ENCODE data around the gene MVB12A.

The MVB12A gene

DNA sequence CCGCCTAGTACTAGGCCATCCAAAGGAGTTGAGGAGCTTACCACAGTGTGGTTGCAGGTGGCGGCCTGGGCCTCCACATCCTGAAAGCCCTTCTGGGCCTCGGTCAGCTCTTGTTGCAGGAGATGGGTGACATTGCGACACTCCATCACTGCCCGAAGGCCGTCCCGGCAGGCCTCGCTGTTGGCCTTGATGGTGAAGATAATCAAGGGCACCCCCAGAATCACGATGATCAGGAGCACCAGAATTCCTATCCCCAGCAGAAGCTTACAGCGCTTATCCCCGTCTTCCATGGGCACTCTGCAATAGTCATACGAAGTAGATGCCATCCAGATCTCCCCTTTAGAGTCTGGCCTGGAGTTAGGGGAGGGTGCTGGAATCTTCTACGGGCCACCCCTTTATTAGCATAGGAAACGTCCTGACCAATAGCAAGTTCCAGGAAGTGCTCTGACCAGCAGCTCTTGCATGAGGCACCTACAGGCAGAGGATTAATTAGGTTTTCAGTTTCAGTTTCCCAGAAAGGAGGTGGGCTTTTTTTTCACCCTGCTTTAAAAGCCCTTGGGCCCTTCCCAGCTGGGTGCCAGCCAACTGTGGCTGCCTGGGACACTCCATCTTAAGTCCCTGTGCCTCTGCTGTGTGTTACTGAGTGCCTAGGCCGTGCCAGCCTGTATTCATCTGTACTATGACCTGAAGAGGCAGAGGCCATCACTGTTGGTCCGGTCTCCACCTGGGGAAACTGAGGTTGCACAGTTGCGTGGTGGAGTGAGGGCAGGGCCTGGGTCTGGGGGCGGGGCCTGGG is 14.4 kb upstream of the MVB12A start, which contains the start of gene BST2:
BST2 (minus strand) TSS at position 381 of the 796 bp plus-strand sequence; CDS start at position 326, 55 bp downstream.
- peak; percentile 65 to 77 for DNase-seq (ENCODE audit: low read depth in 2 of 2)
- peak within 1 kb of the TSS in 1 of 2 donors; percentile 34 for H3K4me3 ChIP-seq (replicated peaks in 1 of 2; ENCODE audit: low read depth in 2 of 2, low read length in 2 of 2)
- TF ChIP-seq, protein P1, sequence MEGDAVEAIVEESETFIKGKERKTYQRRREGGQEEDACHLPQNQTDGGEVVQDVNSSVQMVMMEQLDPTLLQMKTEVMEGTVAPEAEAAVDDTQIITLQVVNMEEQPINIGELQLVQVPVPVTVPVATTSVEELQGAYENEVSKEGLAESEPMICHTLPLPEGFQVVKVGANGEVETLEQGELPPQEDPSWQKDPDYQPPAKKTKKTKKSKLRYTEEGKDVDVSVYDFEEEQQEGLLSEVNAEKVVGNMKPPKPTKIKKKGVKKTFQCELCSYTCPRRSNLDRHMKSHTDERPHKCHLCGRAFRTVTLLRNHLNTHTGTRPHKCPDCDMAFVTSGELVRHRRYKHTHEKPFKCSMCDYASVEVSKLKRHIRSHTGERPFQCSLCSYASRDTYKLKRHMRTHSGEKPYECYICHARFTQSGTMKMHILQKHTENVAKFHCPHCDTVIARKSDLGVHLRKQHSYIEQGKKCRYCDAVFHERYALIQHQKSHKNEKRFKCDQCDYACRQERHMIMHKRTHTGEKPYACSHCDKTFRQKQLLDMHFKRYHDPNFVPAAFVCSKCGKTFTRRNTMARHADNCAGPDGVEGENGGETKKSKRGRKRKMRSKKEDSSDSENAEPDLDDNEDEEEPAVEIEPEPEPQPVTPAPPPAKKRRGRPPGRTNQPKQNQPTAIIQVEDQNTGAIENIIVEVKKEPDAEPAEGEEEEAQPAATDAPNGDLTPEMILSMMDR (IDR thresholded peaks at IDR 0.05; ENCODE audit: low read depth, low read length) = no peak

DNA sequence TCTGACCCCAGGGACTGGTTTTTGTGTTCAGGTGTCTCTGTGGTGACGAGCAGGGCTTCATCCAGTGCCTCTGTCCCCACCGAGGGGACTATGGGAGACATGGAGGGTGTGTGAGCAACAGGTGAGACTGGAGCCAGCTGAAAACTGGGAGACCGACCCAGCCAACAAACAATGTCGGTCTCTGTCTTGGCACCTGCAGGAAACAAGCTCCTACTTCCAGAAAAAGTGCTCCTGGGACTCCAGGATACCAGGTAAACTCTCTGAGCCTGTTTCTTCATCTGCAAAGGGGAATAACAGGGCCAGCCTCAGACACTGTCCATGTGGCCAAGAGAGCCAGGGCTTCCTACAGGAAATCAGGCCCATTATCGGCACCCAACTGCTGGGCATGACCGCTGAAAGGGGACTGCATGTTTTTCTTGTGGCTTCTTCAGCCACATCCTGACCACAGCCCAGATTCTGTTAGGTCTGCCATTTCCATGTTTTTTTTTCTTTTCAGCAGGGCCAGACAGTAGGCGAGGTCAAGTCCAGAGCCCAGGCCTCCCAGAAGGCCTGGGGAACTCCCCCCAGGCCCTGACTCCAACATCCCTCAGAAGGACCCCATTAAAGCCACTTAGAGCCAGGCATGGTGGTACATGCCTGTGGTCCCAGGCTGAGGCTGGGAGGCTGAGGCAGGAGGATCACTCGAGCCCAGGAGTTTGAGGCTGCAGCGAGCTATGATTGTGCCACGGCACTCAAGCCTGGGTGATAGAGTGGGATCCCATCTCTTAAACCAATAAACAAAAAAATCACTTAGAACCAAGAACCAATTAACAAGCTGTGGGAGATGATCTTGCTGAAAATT is 13.6 kb upstream of the MVB12A start:
- H3K4me3 ChIP-seq (replicated peaks in 1 of 2; ENCODE audit: low read depth in 2 of 2, low read length in 2 of 2) = peak overlapping the region in 1 of 2 donors; percentile 12
- peak in 1 of 2 donors; percentile 38 for DNase-seq (ENCODE audit: low read depth in 2 of 2)
- TF ChIP-seq, protein P1 (IDR thresholded peaks at IDR 0.05; ENCODE audit: low read depth, low read length) = no peak

DNA sequence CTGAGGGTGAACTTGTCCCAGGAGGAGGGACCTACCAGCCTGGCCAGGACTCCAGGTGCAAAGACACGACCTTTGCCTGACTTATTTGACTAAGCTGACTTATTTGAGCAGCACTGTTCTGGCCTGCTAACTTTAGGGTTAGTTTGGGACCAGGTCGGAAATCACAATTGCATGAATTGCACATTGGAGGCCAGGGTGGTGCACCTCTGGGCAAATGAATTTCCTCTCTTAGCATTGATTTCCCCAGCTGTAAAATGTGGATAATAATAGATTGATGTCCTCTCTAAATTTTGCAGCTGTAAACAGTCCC is 13.0 kb upstream of the MVB12A start:
- H3K4me3 ChIP-seq (replicated peaks in 1 of 2; ENCODE audit: low read depth in 2 of 2, low read length in 2 of 2) = no peak overlapping the region
- TF ChIP-seq, protein P1 (IDR thresholded peaks at IDR 0.05; ENCODE audit: low read depth, low read length) = no peak
- DNase-seq (ENCODE audit: low read depth in 2 of 2) = no peak

DNA sequence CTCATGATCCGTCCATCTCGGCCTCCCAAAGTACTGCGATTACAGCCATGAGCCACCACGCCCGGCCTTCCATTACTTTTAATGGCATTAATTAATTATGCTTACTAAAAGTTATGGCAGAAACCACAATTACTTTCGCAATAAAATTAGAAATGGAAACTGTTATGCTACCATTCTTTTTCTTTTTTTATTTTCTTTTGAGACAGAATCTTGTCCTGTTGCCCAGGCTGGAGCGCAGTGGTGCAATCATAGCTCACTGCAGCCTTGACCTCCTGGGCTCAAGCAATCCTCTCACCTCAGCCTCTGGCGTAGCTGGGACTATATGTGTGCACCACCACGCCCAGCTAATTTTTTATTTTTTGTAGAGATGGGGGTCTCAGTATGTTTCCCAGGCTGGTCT is 9.9 kb upstream of the MVB12A start:
- peak in 1 of 2 donors; percentile 39 for DNase-seq (ENCODE audit: low read depth in 2 of 2)
- H3K4me3 ChIP-seq (replicated peaks in 1 of 2; ENCODE audit: low read depth in 2 of 2, low read length in 2 of 2) = no peak overlapping the region
- TF ChIP-seq, protein P1 (IDR thresholded peaks at IDR 0.05; ENCODE audit: low read depth, low read length) = no peak

DNA sequence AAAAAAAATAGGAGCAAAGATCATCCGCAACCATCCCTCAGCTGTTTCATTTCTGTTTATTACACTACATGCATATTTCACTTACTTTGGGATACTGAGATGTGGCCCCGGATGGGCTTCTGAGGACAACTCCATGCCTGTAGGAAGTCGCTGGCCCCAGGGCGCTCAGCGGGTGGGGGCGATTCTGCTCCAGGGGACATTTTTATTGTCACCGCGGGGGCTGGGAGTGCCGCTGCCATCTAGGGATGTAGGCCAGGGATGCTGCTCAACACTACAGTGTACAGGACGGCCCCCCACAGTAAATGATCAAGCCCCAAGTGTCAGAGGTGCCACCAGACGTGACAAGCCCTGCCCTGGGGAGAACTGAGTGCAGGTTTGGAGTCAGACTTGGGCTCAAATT is 8.0 kb upstream of the MVB12A start:
- DNase-seq (ENCODE audit: low read depth in 2 of 2) = no peak
- H3K4me3 ChIP-seq (replicated peaks in 1 of 2; ENCODE audit: low read depth in 2 of 2, low read length in 2 of 2) = no peak overlapping the region
- TF ChIP-seq, protein P1 (IDR thresholded peaks at IDR 0.05; ENCODE audit: low read depth, low read length) = no peak

DNA sequence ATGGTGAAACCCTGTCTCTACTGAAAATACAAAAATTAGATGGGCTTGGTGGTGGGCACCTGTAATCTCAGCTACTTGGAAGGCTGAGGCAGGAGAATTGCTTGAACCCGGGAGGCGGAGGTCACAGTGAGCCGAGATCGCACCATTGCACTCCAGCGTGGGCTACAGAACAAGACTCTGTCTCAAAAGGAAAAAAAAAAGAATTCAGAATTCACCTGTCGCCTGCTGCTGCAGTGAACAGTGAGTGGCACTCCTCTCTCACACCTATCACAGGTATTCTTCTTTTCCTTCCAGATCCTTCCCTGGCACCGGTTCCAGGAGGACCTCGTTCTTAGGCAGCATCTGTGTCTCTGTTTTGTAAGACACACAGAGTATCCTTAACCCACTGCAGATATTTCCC is 5.8 kb upstream of the MVB12A start:
- H3K4me3 ChIP-seq (replicated peaks in 1 of 2; ENCODE audit: low read depth in 2 of 2, low read length in 2 of 2) = no peak overlapping the region
- no peak for DNase-seq (ENCODE audit: low read depth in 2 of 2)
- TF ChIP-seq, protein P1 (IDR thresholded peaks at IDR 0.05; ENCODE audit: low read depth, low read length) = no peak
